K562 (cell line): ENCODE results near the gene DCAF7. TPM values are rescaled to one million over a fixed set of nuclear protein-coding genes. Genes with fewer than 3 reads are reported as not detected.
A peak's percentile ranks its signal among the peaks of the same experiment; 100 is the strongest.

ENCODE experiments used
- CREM ChIP-seq: IDR thresholded peaks from 2 replicates; pipeline ENCODE4 v1.6.1; 2014; ENCODE audit warnings: antibody characterized with exemption, low read depth
- EHMT2 ChIP-seq: fragments of 450-650 bp; IDR thresholded peaks from 2 replicates; pipeline ENCODE4 v1.6.1; 2018; ENCODE audit warnings: antibody characterized with exemption
- ERF ChIP-seq: fragments of 450-650 bp; formaldehyde crosslinking; IDR thresholded peaks from 2 replicates; pipeline ENCODE4 v1.4.0; 2020; ENCODE audit warnings: mild to moderate bottlenecking, mixed read lengths
- EWSR1 ChIP-seq: fragments of 450-650 bp; IDR thresholded peaks from 2 replicates; pipeline ENCODE4 v1.6.1; 2018; ENCODE audit warnings: borderline replicate concordance, mild to moderate bottlenecking, low read depth, moderate library complexity; ENCODE audit not compliant: partially characterized antibody
- FOXJ2 ChIP-seq: fragments of 200-800 bp; sonication (Bioruptor generic); IDR thresholded peaks from 2 replicates; pipeline ENCODE4 v1.6.1; 2016; ENCODE audit warnings: missing genetic modification characterization, missing compliant biosample characterization
- HDAC8 ChIP-seq: fragments of 450-650 bp; IDR thresholded peaks from 2 replicates; pipeline ENCODE4 v1.6.1; 2016; ENCODE audit warnings: mild to moderate bottlenecking, missing genetic modification characterization, moderate library complexity, missing compliant biosample characterization
- KAT7 ChIP-seq: sonication (generic); formaldehyde crosslinking; IDR thresholded peaks from 2 replicates; pipeline ENCODE4 v1.8.0; 2022; ENCODE audit warnings: missing genetic modification reagents, mild to moderate bottlenecking, borderline replicate concordance
- NFYB ChIP-seq: IDR thresholded peaks from 2 replicates; pipeline ENCODE4 v1.6.1; 2011; ENCODE audit warnings: mild to moderate bottlenecking, moderate library complexity; ENCODE audit not compliant: insufficient read length; ENCODE audit errors: extremely low read depth
- PHB2 ChIP-seq: fragments of 450-650 bp; IDR thresholded peaks from 2 replicates; pipeline ENCODE4 v1.6.1; 2017; ENCODE audit warnings: low read depth
- RBM15 ChIP-seq: fragments of 200-400 bp; formaldehyde crosslinking; IDR thresholded peaks from 2 replicates; pipeline ENCODE4 v1.6.1; 2018; ENCODE audit warnings: mild to moderate bottlenecking, low read length, moderate library complexity; ENCODE audit not compliant: insufficient read depth
- STAT5A ChIP-seq: IDR thresholded peaks from 2 replicates; pipeline ENCODE4 v1.6.1; 2012; ENCODE audit warnings: low read length, inconsistent platforms, borderline replicate concordance
- YY1 ChIP-seq, 3 experiments: IDR thresholded peaks; 2 replicates each; pipeline ENCODE4 v1.6.1; 2011; ENCODE audit warnings: low read length in 2 of 3, mild to moderate bottlenecking in 2 of 3, moderate library complexity in 2 of 3, borderline replicate concordance in 1 of 3, control low read depth in 1 of 3, low read depth in 1 of 3; ENCODE audit not compliant: insufficient read depth in 3 of 3, insufficient replicate concordance in 2 of 3, control insufficient read depth in 1 of 3, insufficient read length in 1 of 3; ENCODE audit errors: extremely low read depth in 1 of 3
- ZFP1 ChIP-seq: fragments of 450-650 bp; formaldehyde crosslinking; IDR thresholded peaks from 2 replicates; pipeline ENCODE4 v1.4.0; 2020; ENCODE audit warnings: mild to moderate bottlenecking, mixed read lengths
- ZNF253 ChIP-seq: fragments of 250-450 bp; sonication (Bioruptor Pico); conservative IDR thresholded peaks from 2 replicates; pipeline ENCODE4 v1.6.1; 2021; ENCODE audit warnings: mild to moderate bottlenecking
- ZNF316 ChIP-seq: fragments of 450-650 bp; IDR thresholded peaks from 2 replicates; pipeline ENCODE4 v1.6.1; 2016
- ZNF717 ChIP-seq: fragments of 250-450 bp; sonication (Bioruptor Pico); IDR thresholded peaks from 2 replicates; pipeline ENCODE4 v1.5.0; 2021
- ZNF778 ChIP-seq: fragments of 450-650 bp; formaldehyde crosslinking; IDR thresholded peaks from 2 replicates; pipeline ENCODE4 v1.4.0; 2020; ENCODE audit warnings: mild to moderate bottlenecking, moderate library complexity
- polyA plus RNA-seq, 8 experiments: library from polyadenylated mRNA; depleted of rRNA in 4 of 8; stranded (reverse) in 5 of 8; unstranded in 3 of 8; fragments of >200 nt; fragmentation: Nextera tagmentation in 2 of 8; fragmentation: Illumina TruSeq in 1 of 8; extraction: Ambion mirVana in 2 of 8; extraction: Trizol in 1 of 8; gene quantifications; 2 replicates each; pipeline versions ENCODE4 v1.2.1 to v1.2.3, GENCODE V29; 2011 to 2014; ENCODE audit warnings: inconsistent platforms in 1 of 8, missing spikeins in 1 of 8
- total RNA-seq, 7 experiments: library from RNA; depleted of rRNA in 6 of 7; stranded (reverse); fragments of >200 nt in 6 of 7; fragmentation: Illumina TruSeq in 2 of 7; extraction: Trizol in 2 of 7; gene quantifications; 2 replicates each; pipeline versions ENCODE4 v1.2.1 to v1.2.3, GENCODE V29; 2011 to 2021; ENCODE audit warnings: low replicate concordance in 1 of 7
- TF ChIP-seq, protein P1 (sequence below): fragments of 250-450 bp; sonication (Bioruptor Pico); IDR thresholded peaks from 2 replicates; pipeline ENCODE4 v1.8.0; 2022; ENCODE audit warnings: moderate library complexity, mild to moderate bottlenecking, inconsistent platforms
- TF ChIP-seq, protein P2 (sequence below): sonication (generic); formaldehyde crosslinking; IDR thresholded peaks from 2 replicates; pipeline ENCODE4 v1.8.0; 2022; ENCODE audit warnings: mild to moderate bottlenecking, missing genetic modification reagents
- TF ChIP-seq, protein P3 (sequence below): fragments of 200-400 bp; formaldehyde crosslinking; IDR thresholded peaks from 2 replicates; pipeline ENCODE4 v1.6.1; 2017; ENCODE audit warnings: mild to moderate bottlenecking, low read depth, low read length, moderate library complexity
- TF ChIP-seq, protein P4 (sequence below): fragments of 450-650 bp; conservative IDR thresholded peaks from 2 replicates; pipeline ENCODE4 v1.6.1; 2016; ENCODE audit warnings: missing genetic modification characterization, low read depth, mild to moderate bottlenecking, missing compliant biosample characterization, moderate library complexity

The DCAF7 gene
- total and polyA plus RNA-seq, 9 of the 15 experiments (the other 6 are each of a cell fraction or from before 2014, with no cell fraction given), result 30.8 to 123 (median 40.2) TPM

DNA sequence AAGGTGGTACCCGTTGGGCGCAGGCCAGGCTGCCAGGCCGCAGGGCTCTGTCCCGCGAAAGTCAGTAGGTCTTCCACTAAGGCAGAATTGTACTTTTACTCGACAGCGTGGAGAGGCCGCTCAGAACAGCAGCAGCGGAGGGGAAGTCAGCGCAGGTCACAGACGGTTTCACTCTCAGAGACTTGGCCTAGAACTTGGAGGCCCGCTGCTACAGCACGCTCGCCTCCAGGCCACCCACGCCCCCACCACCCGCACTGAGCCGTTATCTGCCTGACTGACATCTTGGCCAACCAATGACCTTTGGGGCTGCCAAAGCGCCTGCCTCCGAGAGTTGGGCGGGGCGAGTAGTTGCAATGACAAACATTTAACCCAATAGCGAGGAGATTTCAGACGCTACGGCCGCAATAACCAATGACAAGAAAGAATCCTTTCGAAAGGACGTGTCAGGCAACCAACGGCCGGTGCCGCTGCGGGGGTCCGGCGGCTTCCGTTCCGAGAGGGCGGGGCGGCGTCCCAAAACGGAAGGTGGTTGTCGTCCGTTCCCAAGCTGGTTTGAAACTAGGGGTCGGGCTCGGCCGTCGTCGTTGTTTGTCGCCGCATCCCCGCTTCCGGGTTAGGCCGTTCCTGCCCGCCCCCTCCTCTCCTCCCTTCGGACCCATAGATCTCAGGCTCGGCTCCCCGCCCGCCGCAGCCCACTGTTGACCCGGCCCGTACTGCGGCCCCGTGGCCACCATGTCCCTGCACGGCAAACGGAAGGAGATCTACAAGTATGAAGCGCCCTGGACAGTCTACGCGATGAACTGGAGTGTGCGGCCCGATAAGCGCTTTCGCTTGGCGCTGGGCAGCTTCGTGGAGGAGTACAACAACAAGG, at the start of gene DCAF7 (continued):
- TF ChIP-seq CREM (peak; percentile 79), ZNF778 (no peak), ZFP1 (CRISPR knock-in tag) (no peak), HDAC8 (tag) (peak; percentile 70; the same call in 1 of the 2 replicates), YY1 (IDR thresholded peaks at IDR 0.05; ENCODE audit: borderline replicate concordance in 1 of 3, control insufficient read depth in 1 of 3, extremely low read depth in 1 of 3, insufficient read depth in 3 of 3, insufficient read length in 1 of 3, insufficient replicate concordance in 2 of 3, low read depth in 1 of 3, low read length in 2 of 3) (peak in 1 of 3 experiments; percentile 42), ZNF316 (no peak), FOXJ2 (no peak), ZNF717 (CRISPR knock-in tag) (no peak), NFYB (peak; percentile 90), KAT7 (CRISPR knock-in tag) (no peak; the same call in 1 of the 2 replicates), EWSR1 (no peak), ERF (CRISPR knock-in tag) (no peak), ZNF253 (CRISPR knock-in tag) (no peak), STAT5A (no peak), RBM15 (no peak), PHB2 (no peak), EHMT2 (no peak)
- TF ChIP-seq, protein P1, sequence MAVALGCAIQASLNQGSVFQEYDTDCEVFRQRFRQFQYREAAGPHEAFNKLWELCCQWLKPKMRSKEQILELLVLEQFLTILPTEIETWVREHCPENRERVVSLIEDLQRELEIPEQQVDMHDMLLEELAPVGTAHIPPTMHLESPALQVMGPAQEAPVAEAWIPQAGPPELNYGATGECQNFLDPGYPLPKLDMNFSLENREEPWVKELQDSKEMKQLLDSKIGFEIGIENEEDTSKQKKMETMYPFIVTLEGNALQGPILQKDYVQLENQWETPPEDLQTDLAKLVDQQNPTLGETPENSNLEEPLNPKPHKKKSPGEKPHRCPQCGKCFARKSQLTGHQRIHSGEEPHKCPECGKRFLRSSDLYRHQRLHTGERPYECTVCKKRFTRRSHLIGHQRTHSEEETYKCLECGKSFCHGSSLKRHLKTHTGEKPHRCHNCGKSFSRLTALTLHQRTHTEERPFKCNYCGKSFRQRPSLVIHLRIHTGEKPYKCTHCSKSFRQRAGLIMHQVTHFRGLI, result no peak
- TF ChIP-seq, protein P2, sequence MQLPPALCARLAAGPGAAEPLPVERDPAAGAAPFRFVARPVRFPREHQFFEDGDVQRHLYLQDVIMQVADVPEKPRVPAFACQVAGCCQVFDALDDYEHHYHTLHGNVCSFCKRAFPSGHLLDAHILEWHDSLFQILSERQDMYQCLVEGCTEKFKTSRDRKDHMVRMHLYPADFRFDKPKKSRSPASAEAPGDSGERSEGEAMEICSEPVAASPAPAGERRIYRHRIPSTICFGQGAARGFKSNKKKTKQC (CRISPR knock-in tag), result peak; percentile 56
- TF ChIP-seq, protein P3, sequence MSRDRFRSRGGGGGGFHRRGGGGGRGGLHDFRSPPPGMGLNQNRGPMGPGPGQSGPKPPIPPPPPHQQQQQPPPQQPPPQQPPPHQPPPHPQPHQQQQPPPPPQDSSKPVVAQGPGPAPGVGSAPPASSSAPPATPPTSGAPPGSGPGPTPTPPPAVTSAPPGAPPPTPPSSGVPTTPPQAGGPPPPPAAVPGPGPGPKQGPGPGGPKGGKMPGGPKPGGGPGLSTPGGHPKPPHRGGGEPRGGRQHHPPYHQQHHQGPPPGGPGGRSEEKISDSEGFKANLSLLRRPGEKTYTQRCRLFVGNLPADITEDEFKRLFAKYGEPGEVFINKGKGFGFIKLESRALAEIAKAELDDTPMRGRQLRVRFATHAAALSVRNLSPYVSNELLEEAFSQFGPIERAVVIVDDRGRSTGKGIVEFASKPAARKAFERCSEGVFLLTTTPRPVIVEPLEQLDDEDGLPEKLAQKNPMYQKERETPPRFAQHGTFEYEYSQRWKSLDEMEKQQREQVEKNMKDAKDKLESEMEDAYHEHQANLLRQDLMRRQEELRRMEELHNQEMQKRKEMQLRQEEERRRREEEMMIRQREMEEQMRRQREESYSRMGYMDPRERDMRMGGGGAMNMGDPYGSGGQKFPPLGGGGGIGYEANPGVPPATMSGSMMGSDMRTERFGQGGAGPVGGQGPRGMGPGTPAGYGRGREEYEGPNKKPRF, result no peak
- TF ChIP-seq, protein P4, sequence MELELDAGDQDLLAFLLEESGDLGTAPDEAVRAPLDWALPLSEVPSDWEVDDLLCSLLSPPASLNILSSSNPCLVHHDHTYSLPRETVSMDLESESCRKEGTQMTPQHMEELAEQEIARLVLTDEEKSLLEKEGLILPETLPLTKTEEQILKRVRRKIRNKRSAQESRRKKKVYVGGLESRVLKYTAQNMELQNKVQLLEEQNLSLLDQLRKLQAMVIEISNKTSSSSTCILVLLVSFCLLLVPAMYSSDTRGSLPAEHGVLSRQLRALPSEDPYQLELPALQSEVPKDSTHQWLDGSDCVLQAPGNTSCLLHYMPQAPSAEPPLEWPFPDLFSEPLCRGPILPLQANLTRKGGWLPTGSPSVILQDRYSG (tag), result no peak
